ENCODE data around the gene CHMP4A.
"Not testable (repeated sequence)": the region's sequence is repeated elsewhere in the genome, so short reads cannot be mapped to it uniquely, and the experiment has no call there.

CHMP4A gene

GRCh38 chr14:24222987-24223386 lies 9.7 kb upstream of the CHMP4A start:
- not testable (repeated sequence) for DNase-seq

DNA sequence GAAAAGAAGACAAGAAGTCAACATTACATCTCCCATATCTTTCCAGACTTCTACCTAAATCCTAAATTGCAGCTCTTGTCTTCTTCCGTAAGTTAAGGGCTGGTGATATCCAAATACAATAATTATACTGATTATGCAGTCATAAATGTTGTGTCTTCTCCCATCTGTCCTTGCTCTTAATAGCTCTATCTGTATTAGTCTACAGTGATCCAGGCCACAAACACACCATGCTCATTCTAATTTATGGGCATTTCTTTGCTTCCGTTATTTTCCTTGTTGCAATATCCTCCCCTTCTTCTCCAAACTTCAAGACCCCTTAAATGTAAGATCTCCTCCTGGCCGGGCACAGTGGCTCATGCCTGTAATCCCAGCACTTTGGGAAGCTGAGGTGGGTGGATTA lies 6.2 kb upstream of the CHMP4A start:
- DNase-seq: no peak

DNA sequence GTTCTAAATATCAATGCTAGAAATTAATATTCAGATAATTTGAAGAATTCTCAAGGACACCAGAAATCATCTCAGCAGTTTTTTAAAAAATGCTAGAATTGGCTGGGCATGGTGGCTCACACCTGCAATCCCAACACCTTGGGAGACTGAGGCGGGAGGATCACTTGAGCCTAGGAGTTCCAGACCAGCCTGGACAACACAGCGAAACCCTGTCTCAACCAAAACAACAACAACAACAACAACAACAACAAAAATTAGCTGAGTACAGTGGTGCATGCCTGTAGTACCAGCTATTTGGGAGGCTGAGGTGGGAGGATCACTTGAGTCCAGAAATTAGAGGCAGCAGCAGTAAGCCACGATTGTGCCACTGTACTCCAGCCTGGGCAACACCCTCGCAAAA lies 5.8 kb upstream of the CHMP4A start:
- no peak for DNase-seq

DNA sequence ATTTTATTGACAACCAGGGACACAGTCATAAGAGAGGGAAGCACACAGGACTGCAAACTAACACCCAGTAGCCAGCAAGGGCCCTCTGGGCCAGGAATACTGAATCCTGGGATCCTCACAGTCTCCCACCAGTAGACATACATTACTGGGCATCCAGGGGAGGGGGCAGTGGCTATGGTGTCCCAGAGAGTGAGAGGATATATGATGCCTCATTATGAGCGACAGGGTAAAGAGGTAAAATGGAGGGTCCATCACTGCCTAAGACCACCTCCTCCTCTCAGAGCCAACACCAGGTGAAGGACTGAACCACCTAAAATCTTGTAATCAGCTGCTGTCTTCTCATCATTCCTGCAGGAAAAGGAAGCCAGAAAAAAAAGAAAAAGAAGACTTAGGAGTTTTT lies 3.6 kb upstream of the CHMP4A start:
- not testable (repeated sequence) for DNase-seq

DNA sequence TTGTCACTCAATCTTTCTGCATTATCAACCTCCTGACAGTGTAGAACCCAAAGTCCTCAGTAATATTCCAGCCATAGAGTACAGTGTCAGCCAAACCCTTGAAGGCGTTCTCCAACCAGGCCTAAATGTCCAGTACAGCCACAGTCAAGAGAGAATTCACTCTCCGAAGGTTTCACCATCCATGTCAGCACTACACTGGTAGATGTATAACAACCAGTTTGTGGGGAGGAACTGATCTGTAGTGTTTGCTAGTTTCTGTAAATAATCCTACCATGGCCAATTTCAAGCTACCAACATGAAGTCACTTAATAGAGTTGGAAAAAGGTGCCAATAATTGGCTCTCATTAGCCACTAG lies 3.0 kb upstream of the CHMP4A start:
- no peak for DNase-seq

DNA sequence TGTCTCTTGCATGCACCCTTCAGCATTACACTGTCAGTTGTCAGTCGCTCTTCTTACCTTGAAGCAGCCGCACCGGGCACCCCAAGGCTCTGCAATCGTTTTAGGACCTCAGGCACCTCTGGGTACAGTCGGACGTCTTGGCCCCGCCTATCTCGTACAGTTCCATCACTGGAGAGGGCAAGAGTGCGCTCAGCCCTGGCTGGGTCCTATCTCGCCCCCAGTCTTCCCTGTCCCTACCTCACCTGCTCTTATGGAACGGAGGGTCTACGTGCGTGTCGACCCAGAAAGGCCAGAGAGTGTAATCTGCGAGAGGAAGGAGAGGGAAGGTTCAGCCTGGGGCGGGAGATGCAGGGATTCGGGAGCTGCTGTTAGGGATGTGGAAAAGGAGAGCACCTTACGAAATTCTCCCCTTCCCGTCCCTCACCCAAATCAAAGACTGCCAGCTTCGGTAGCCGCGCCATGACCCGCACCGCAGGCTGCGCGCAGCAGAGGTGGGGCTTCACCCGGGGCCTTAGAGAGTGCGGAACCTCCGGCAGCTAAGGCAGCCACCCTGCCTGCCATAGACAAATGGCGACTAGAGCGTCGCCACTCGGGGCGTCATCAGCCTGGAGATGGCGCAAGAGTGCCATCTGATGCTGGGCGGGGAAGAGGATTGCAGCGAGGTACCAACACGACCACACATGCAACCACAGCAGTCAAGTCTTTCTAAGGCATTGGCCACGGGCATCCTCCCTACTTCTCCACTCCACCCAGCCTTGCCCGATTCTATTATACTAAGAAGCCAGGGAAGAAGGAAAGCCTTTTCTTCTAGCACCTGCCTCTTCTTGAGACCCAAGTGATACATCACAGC lies 2.4 kb upstream of the CHMP4A start, which contains the start of gene MDP1:
TSS of gene MDP1 (minus strand) at position 572 of the 850 bp plus-strand sequence. CDS start at position 461, 111 bp downstream.
- peak; percentile 92 for DNase-seq

GRCh38 chr14:24213866-24214662 lies 776 bp upstream of the CHMP4A start:
- no peak for DNase-seq

GRCh38 chr14:24211311-24211710 lies 2.0 kb downstream of the CHMP4A start:
- DNase-seq: no peak

- DNase-seq: no peak
Observed at GRCh38 chr14:24207625-24208024, 5.7 kb downstream of the CHMP4A start.

GRCh38 chr14:24207104-24207551 lies 6.2 kb downstream of the CHMP4A start:
- no peak for DNase-seq

DNA sequence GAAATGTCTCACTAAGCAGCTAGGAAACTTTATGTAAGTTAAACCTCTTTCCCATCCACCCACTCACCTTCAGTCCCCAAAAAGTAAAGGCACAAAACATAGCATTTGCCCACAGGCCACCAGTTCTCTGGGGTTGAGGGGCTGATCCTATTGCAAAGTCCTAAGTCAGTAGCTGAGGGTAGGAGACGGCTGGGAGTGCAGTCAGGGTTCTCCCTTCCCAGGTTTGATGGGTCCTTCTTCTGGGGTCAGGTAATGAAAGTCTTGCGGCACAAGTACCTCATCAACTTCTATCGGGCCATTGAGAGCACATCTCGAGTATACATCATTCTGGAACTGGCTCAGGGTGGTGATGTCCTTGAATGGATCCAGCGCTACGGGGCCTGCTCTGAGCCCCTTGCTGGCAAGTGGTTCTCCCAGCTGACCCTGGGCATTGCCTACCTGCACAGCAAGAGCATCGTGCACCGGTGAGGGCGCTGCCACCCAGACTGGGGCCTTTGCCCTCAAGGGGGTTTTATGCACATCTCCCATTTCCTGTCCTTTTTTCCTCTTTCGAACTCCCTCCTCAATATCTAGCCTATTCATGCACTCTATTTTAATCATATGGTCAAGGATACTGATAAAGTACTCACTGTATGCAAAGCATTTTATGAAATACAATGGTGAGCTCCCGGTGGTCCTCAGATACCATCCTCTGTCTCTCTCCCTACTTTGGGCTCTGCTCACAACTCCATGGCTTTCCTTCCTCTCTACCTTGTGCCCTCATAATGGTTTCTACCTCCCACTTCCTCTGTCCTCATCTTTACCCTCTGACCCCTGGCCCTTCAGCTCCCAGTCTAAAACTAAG lies 6.8 kb downstream of the CHMP4A start:
- no peak for DNase-seq

- DNase-seq: no peak
Observed at GRCh38 chr14:24204163-24205146, 8.8 kb downstream of the CHMP4A start.

DNA sequence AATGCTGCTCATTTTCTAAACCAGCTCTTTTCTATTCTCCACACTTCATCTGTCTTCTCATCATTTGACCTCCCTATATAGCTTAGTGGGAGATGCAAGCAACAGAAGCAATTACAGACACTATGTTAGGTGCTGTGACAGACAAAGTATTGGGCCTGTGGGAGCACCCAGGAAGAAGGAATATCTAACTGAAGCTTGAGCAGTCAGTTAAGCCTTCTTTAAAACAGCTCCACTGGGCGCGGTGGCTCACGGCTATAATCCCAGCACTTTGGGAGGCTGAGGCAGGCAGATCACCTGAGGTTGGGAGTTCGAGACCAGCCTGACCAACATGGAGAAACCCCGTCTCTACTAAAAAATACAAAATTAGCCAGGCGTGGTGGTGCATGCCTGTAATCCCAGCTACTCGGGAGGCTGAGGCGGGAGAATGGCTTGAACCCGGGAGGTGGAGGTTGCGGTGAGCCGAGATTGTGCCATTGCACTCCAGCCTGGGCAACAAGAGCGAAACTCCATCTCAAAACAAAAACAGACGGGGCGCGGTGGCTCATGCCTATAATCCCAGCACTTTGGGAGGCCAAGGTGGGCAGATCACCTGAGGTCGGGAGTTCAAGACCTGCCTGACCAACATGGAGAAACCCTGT lies 9.9 kb downstream of the CHMP4A start:
- DNase-seq: not testable (repeated sequence)

GRCh38 chr14:24202538-24202937 lies 10.8 kb downstream of the CHMP4A start:
- DNase-seq: not testable (repeated sequence)

GRCh38 chr14:24198814-24199524 lies 14.3 kb downstream of the CHMP4A start:
- DNase-seq: no peak

DNA sequence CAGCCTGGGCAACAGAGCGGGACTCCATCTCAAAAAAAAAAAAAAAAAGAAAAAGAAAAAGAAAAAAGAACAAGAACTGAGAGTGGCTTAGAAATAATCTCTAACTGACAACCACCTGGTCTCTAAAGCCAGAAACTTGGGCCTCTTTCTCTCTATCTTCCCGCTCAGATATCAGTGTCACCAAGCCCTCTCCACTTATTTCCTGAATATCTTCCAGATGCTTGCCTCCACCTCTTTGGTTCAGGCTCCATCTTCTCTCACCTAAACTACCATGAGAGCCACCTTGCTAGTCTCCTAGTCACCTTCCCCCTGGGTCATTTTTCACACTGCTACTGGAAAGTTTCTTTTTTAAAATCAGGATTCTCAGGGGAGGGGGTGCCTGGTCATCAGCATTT lies 16.2 kb downstream of the CHMP4A start:
- no peak for DNase-seq

- peak; percentile 30 for DNase-seq
Observed at GRCh38 chr14:24196071-24197055, 16.9 kb downstream of the CHMP4A start.

DNA sequence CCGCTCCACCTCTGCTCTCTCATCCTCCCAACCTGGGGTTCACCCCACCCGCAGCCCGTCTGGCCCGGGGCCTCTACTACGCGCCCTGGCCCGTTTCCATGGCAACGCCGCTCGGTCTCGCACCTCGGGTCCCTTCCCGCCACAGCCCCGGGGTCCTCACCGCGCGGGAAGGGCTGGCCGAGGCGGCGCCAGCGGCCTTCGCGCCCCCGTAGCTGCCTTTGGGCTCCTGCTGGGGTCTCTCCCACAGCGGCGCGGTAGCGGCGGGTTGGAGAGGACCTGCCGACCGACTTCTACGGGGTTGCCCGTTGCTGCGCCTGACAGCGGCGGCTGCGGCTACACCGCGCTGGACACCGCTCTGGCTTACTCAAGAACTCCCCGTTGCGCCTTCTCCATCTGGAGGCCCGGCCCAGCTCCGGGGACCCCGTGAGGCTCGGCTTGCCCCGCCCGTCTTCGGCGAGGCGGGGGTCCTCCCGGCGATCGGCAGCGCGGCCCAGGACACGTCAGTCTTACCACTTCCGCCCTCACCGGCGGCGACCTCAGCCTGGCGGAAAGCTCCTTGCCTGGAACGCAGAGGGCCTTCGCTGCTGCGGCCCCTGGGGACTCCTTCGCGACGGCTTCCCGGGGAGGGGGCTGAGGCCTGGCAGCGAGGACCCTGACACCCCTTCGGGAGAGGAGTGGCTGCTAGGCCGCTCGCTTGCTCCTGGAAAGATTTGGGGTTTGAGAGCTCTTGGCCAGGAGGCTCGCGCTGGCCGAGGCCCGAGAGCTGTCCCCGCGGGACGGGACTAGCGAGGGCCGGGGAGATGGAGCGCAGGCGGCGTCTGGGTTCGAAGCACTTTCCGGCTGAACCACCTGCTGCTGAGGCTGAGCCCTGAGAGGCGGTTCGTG lies 17.9 kb downstream of the CHMP4A start, which contains the start of gene TM9SF1:
TSS of gene TM9SF1 (minus strand) at position 256 of the 885 bp plus-strand sequence. CDS start 422 bp downstream, outside the sequence.
- peak; percentile 93 for DNase-seq

All from CD4-positive, alpha-beta T cell treated with Interleukin-21 for 1 hour (primary cell).